SH-SY5Y (cell line): ENCODE measurements around the gene OR4M1.
"Not testable (repeated sequence)": the region's sequence is repeated elsewhere in the genome, so short reads cannot be mapped to it uniquely, and the experiment has no call there.

Source experiments
- GATA2 ChIP-seq: IDR thresholded peaks from 2 replicates; pipeline ENCODE4 v1.6.1; 2011; ENCODE audit warnings: mild to moderate bottlenecking, low read depth, low read length
- GATA3 ChIP-seq: IDR thresholded peaks from 2 replicates; pipeline ENCODE4 v1.6.1; 2011; ENCODE audit warnings: low read depth, mild to moderate bottlenecking, low read length, moderate library complexity

Gene OR4M1

DNA sequence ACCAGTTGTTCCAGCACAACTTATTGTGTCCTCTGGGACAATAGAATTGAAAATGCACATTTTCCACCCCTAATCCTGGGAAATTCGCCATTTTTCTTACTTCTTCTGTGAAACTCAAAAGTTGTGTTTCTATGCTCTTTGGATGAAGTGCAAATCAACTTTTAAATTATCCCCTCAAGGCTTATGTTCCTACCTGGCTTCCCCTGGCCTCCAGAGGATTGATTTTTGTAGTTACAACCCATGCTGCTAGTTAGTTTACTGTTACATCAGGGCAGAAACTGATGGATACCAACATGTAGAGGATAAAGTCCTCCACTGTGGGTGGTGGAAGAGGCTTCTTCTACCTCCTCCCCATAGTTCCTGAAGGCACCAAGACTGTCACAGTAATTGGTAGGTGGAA, at the start of gene OR4M1:
OR4M1 (plus strand) TSS at position 301 of the 400 bp plus-strand sequence. CDS start 6,819 bp downstream, outside the sequence.
- TF ChIP-seq GATA2, GATA3: not testable (repeated sequence)

DNA sequence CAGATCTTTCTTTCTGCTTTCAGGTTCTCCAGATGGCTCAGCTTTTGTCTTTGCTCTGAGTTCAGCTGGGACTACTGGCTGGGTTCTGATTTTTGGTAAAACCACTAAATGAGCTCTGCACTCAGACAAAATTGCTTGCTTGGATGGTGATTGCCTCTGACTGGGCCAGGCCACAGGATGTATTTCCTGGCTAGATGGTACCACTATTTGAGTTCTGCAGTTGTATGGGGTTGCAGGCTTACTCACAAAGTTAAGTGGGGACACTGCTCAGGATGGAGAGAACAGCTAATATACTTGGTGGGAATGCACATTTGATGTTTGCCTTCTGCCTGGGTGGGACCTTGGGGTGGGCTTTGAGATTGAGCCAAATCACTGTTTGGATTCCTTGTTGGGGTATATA, 43.9 kb upstream of the OR4M1 start:
- TF ChIP-seq GATA2: no peak
- TF ChIP-seq GATA3: no peak

- TF ChIP-seq GATA2 (no peak), GATA3 (no peak)
Measured at GRCh38 chr14:19729763-19730162, 43.5 kb upstream of the OR4M1 start.

GRCh38 chr14:19743256-19743655, 30.0 kb upstream of the OR4M1 start, which contains the start of gene OR4Q3:
OR4Q3 (plus strand) TSS chr14:19743571.
- TF ChIP-seq GATA3 (no peak), GATA2 (no peak)

- TF ChIP-seq GATA3 (no peak), GATA2 (no peak)
Measured at GRCh38 chr14:19754172-19754571, 19.1 kb upstream of the OR4M1 start.

DNA sequence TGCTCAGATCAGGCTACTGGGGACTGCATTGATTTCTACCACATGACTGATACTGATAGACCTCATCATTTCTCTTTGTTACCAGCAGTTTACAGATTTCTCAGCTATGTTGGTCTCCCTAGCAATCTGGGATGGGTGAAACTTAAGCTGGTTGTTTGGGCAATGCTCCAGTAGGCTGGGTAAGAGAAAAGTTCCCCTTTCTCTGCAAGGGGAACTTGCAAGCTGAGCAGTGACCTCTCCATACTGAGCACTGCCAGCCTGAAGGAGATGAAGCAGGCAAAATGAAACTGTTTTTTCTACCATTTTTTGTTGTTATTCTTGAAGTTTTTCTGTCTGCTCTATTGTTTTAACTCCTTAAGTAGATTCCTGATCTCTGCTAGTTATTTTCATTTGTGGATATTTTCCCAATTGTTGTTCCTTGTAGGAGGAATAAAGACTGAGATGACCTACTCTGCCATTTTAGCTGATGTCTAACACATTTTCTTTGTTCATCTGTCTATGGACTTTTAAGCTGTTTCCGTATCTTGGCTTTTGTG, 1.3 kb upstream of the OR4M1 start:
- TF ChIP-seq GATA3 (no peak), GATA2 (no peak)

GRCh38 chr14:19775587-19775986, 2.3 kb downstream of the OR4M1 start:
- TF ChIP-seq GATA3: no peak
- TF ChIP-seq GATA2: no peak

- TF ChIP-seq GATA3 (no peak), GATA2 (no peak)
Measured at GRCh38 chr14:19799880-19800279, 26.6 kb downstream of the OR4M1 start.

DNA sequence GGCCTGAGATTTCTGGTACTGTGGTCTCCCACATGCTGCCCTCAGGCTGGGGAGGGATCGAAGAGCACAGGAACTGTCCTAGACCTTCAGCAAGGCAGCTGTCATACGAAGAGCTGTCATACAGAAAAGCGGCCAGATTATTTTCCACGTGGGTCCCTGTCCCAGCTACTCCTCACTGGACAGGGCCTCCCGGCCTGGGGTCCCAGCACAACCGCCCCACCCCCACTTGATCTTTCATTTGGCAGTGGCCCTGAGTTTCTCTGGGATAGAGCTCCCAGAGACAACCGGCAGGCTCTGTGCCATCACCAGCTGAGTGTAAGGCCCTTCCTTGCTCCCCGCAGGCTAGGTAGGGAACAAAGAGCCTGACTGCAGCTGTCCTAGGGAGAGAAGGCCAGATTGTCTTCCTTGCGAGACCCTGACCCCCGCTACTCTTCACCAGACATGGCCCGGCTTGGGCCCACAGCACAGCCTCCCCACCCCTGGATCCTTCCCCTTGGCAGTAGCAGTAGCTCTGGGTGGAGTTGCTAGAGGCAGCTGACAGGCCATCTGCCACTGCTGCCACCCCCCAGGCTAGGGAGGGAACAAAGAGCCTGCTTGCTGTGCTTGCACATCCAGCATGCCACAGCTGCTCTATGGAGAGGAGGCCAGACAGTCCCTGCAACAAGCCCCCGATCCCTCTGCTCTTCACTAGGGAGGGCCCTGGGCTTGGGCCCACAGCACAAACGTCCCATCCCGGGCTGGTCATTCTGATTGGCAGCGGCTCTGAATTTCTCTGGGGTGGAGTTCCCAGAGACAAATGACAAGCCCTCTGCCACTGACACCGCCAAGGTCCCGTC, 27.2 kb downstream of the OR4M1 start:
- TF ChIP-seq GATA3 (no peak), GATA2 (no peak)

DNA sequence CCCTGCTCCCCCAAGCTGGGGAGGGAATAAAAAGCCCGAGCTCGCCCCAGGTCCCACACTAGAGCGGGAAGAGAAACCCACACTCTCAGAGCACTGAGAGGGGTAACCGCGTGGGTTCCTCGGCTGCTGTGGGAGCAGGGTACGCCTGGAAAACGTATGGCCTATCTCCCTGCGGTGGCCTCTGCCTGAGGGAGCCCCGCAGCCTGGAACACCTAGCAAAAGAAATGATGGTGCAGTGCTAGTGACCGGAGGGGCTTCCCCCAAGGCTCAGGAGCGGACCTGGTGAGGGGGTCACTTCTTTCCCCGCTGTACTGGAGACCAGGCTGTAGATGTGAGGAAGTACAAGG, 27.8 kb downstream of the OR4M1 start:
- TF ChIP-seq GATA2 (no peak), GATA3 (no peak)

GRCh38 chr14:19803470-19803869, 30.2 kb downstream of the OR4M1 start, which contains the start of gene OR4N2:
OR4N2 (plus strand) TSS chr14:19803770; CDS start chr14:19827449, 23,679 bp downstream.
- TF ChIP-seq GATA2, GATA3: not testable (repeated sequence)

GRCh38 chr14:19823178-19823577, 49.9 kb downstream of the OR4M1 start:
- TF ChIP-seq GATA2: no peak
- no peak for TF ChIP-seq GATA3

DNA sequence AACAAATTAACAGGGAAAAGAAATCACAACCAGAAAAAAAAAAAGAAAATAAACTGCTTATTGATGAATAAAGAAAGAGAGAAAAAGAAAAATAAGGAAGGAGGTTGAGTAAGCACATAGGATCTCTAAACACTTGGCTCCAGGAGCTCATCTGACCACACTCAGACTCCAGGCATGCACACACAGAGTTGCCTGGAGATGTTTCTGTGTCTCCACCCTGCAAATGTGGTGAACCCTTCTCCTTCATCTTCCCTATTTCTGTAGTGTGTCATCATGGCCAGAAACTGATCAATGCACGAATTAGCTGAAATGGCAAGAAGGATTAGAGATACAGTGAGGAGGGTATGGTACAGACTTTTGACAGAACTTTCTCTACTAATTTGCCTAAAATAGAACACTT, 50.5 kb downstream of the OR4M1 start:
- TF ChIP-seq GATA2 (no peak), GATA3 (no peak)

DNA sequence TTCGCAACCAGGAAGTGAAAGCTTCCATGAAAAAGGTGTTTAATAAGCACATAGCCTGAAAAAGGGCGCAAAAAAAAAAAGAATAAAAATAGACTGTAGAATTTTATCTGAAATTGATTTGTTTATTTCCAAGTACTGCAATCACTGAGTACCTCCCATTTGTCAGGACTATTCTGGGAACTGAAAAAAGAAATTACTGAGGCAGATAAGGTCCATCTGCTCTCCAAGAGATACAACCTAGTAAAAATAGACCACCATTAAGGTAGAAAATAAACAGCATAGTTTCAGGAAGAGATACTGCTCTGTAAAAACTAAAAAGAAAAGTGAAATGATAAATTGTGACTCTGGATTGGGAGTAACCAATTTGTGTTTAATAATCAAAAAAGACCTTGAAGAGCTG, 55.0 kb downstream of the OR4M1 start:
- TF ChIP-seq GATA2: no peak
- no peak for TF ChIP-seq GATA3
